ENCODE results near the gene TAS1R2. TPM values are rescaled to one million over a fixed set of nuclear protein-coding genes. Genes with fewer than 3 reads are reported as not detected.

TAS1R2 gene
- total RNA-seq, 1 donor from 2014 or later = not detected

DNA sequence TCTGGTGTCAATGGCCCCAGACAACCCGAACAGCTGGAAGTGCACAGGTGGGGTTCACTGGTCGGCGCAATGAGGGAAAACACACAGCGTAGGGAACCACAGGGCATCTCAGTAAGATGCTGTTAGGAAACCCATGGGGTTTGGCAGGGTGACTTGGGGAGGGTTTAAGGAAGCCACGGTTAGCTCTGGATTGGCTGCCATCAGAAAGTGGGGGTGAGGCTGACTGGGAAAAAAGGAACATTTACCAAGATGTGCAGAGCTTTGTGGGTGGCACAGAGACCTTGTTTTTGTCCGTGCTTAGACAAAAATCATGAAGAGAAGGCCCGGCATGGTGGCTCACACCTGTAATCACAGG, 31.9 kb upstream of the TAS1R2 start:
- Histone ChIP-seq H3K4me2 (no peak overlapping the region), H3K9me3 (ENCODE audit: low read depth) (no peaks in the 10 kb centered on the region), H3K4me1 (no peaks in the 10 kb centered on the region), H2AFZ (replicated peaks) (no peak overlapping the region), H3K4me3 (no peak overlapping the region), H3K27ac (no peak overlapping the region), H3K9ac (no peak overlapping the region), H3K79me2 (ENCODE audit: low read depth) (no peaks in the 10 kb centered on the region), H3K36me3 (no peaks in the 10 kb centered on the region), H3K27me3 (no peaks in the 10 kb centered on the region), H3F3A (ENCODE audit: low read depth) (no peaks in the 10 kb centered on the region), H4K20me1 (ENCODE audit: low read depth) (peaks cover 14% of the 10 kb centered on the region)
- Mint-ChIP-seq H3K4me3 (no peak overlapping the region), H3K9me3 (no peaks in the 10 kb centered on the region), H3K4me1 (peaks cover 7% of the 10 kb centered on the region), H3K36me3 (no peaks in the 10 kb centered on the region), H3K27me3 (ENCODE audit: insufficient read depth, low read depth) (peaks cover 6% of the 10 kb centered on the region), H3K27ac (peak overlapping the region; percentile 26)
- DNase-seq (ENCODE audit: low spot score) = no peak
- no peak for TF ChIP-seq CTCF (IDR thresholded peaks at IDR 0.05)
- TF ChIP-seq EZH2phosphoT487 (IDR thresholded peaks at IDR 0.05) = no peak
- no peak for TF ChIP-seq EZH2 (IDR thresholded peaks at IDR 0.05)

- H3K4me3 Mint-ChIP-seq = no peak overlapping the region
- DNase-seq (ENCODE audit: low spot score) = no peak
- peak overlapping the region; percentile 60 for H3K27ac Mint-ChIP-seq
- Histone ChIP-seq H3F3A (ENCODE audit: low read depth) (no peaks in the 10 kb centered on the region), H4K20me1 (ENCODE audit: low read depth) (peaks cover 14% of the 10 kb centered on the region), H3K27me3 (no peaks in the 10 kb centered on the region), H3K4me3 (no peak overlapping the region), H3K9ac (no peak overlapping the region), H2AFZ (replicated peaks) (no peak overlapping the region), H3K36me3 (no peaks in the 10 kb centered on the region), H3K27ac (no peak overlapping the region), H3K4me2 (no peak overlapping the region), H3K4me1 (no peaks in the 10 kb centered on the region), H3K9me3 (ENCODE audit: low read depth) (no peaks in the 10 kb centered on the region), H3K79me2 (ENCODE audit: low read depth) (no peaks in the 10 kb centered on the region)
- H3K36me3 Mint-ChIP-seq = no peaks in the 10 kb centered on the region
- peaks cover 6% of the 10 kb centered on the region for H3K27me3 Mint-ChIP-seq (ENCODE audit: insufficient read depth, low read depth)
- TF ChIP-seq CTCF (IDR thresholded peaks at IDR 0.05) (no peak), EZH2phosphoT487 (IDR thresholded peaks at IDR 0.05) (no peak), EZH2 (IDR thresholded peaks at IDR 0.05) (no peak)
- peaks cover 7% of the 10 kb centered on the region for H3K4me1 Mint-ChIP-seq
- H3K9me3 Mint-ChIP-seq = no peaks in the 10 kb centered on the region
Measured at GRCh38 chr1:18890706-18891425, 31.4 kb upstream of the TAS1R2 start.

GRCh38 chr1:18886003-18886335, 26.5 kb upstream of the TAS1R2 start:
- Histone ChIP-seq H3K9me3 (ENCODE audit: low read depth) (no peaks in the 10 kb centered on the region), H3K9ac (no peak overlapping the region), H3K4me1 (no peaks in the 10 kb centered on the region), H2AFZ (replicated peaks) (no peak overlapping the region), H4K20me1 (ENCODE audit: low read depth) (no peaks in the 10 kb centered on the region), H3K36me3 (no peaks in the 10 kb centered on the region), H3F3A (ENCODE audit: low read depth) (no peaks in the 10 kb centered on the region), H3K4me3 (no peak overlapping the region), H3K27me3 (no peaks in the 10 kb centered on the region), H3K79me2 (ENCODE audit: low read depth) (no peaks in the 10 kb centered on the region), H3K4me2 (no peak overlapping the region), H3K27ac (no peak overlapping the region)
- TF ChIP-seq CTCF (IDR thresholded peaks at IDR 0.05) (no peak), EZH2 (IDR thresholded peaks at IDR 0.05) (no peak), EZH2phosphoT487 (IDR thresholded peaks at IDR 0.05) (no peak)
- Mint-ChIP-seq H3K27ac (no peak overlapping the region), H3K4me1 (peaks cover 3% of the 10 kb centered on the region), H3K36me3 (no peaks in the 10 kb centered on the region), H3K9me3 (no peaks in the 10 kb centered on the region), H3K4me3 (no peak overlapping the region), H3K27me3 (ENCODE audit: insufficient read depth, low read depth) (peaks cover 2% of the 10 kb centered on the region)
- no peak for DNase-seq (ENCODE audit: low spot score)

All from neural progenitor cell (in vitro differentiated cells).